ENCODE measurements around the gene SDC4. TPM values are rescaled to one million over a fixed set of nuclear protein-coding genes. Genes with fewer than 3 reads are reported as not detected.

SDC4 gene
- total RNA-seq, 4 donors from 2014 or later, result 7.9 to 77.9 (median 48.4) TPM

GRCh38 chr20:45318948-45319347 lies 29.3 kb downstream of the SDC4 start:
- Histone ChIP-seq H3K27ac (no peak overlapping the region), H3K9me3 (no peaks in the 10 kb centered on the region), H3K4me1 (no peaks in the 10 kb centered on the region), H3K36me3 (no peaks in the 10 kb centered on the region), H3K4me3 (no peak overlapping the region), H3K27me3 (no peaks in the 10 kb centered on the region)
- TF ChIP-seq POLR2A (IDR thresholded peaks at IDR 0.05), result no peak
- TF ChIP-seq, protein P1, sequence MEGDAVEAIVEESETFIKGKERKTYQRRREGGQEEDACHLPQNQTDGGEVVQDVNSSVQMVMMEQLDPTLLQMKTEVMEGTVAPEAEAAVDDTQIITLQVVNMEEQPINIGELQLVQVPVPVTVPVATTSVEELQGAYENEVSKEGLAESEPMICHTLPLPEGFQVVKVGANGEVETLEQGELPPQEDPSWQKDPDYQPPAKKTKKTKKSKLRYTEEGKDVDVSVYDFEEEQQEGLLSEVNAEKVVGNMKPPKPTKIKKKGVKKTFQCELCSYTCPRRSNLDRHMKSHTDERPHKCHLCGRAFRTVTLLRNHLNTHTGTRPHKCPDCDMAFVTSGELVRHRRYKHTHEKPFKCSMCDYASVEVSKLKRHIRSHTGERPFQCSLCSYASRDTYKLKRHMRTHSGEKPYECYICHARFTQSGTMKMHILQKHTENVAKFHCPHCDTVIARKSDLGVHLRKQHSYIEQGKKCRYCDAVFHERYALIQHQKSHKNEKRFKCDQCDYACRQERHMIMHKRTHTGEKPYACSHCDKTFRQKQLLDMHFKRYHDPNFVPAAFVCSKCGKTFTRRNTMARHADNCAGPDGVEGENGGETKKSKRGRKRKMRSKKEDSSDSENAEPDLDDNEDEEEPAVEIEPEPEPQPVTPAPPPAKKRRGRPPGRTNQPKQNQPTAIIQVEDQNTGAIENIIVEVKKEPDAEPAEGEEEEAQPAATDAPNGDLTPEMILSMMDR (IDR thresholded peaks at IDR 0.05), result no peak
- intact Hi-C loops (cut with DNase I; ENCODE audit: low total_unique reads), result loop anchor here (10.0 kb wide), 1 partner anchor 446 kb away; no protein-coding TSS in a partner anchor
- no peak for DNase-seq

GRCh38 chr20:45318386-45318939 lies 29.8 kb downstream of the SDC4 start:
- TF ChIP-seq POLR2A (IDR thresholded peaks at IDR 0.05), result no peak
- TF ChIP-seq, protein P1 (IDR thresholded peaks at IDR 0.05), result no peak
- no peaks in the 10 kb centered on the region for H3K27me3 ChIP-seq
- H3K36me3 ChIP-seq, result no peaks in the 10 kb centered on the region
- H3K4me3 ChIP-seq, result no peak overlapping the region
- H3K4me1 ChIP-seq, result no peaks in the 10 kb centered on the region
- H3K27ac ChIP-seq, result no peak overlapping the region
- H3K9me3 ChIP-seq, result no peaks in the 10 kb centered on the region
- DNase-seq, result no peak
- intact Hi-C loops (cut with DNase I; ENCODE audit: low total_unique reads), result loop anchor here (10.0 kb wide), 1 partner anchor 446 kb away; no protein-coding TSS in a partner anchor

- no peak for DNase-seq
- Histone ChIP-seq H3K4me3 (no peak overlapping the region), H3K4me1 (no peaks in the 10 kb centered on the region), H3K9me3 (no peaks in the 10 kb centered on the region), H3K27me3 (no peaks in the 10 kb centered on the region), H3K27ac (no peak overlapping the region), H3K36me3 (no peaks in the 10 kb centered on the region)
- no peak for TF ChIP-seq POLR2A (IDR thresholded peaks at IDR 0.05)
- TF ChIP-seq, protein P1 (IDR thresholded peaks at IDR 0.05), result no peak
- intact Hi-C loops (cut with DNase I; ENCODE audit: low total_unique reads), result loop anchor here (2.0 to 10.0 kb wide), 2 partner anchors 119 to 447 kb away; no protein-coding TSS in a partner anchor
Measured at GRCh38 chr20:45317826-45318225, 30.4 kb downstream of the SDC4 start.

- H3K27me3 ChIP-seq, result peaks cover 0 to 7% of the 10 kb centered on the region in 2 donors
- intact Hi-C loops (cut with DNase I; ENCODE audit: low total_unique reads), result loop anchor here (2.0 to 10.0 kb wide), 2 partner anchors 120 to 448 kb away; no protein-coding TSS in a partner anchor
- TF ChIP-seq POLR2A (IDR thresholded peaks at IDR 0.05), result no peak
- TF ChIP-seq, protein P1 (IDR thresholded peaks at IDR 0.05), result no peak
- H3K4me1 ChIP-seq, result no peaks in the 10 kb centered on the region
- H3K36me3 ChIP-seq, result no peaks in the 10 kb centered on the region
- no peak overlapping the region for H3K27ac ChIP-seq
- no peak overlapping the region for H3K4me3 ChIP-seq
- no peaks in the 10 kb centered on the region for H3K9me3 ChIP-seq
- DNase-seq, result no peak
Measured at GRCh38 chr20:45316150-45317080, 31.8 kb downstream of the SDC4 start.

DNA sequence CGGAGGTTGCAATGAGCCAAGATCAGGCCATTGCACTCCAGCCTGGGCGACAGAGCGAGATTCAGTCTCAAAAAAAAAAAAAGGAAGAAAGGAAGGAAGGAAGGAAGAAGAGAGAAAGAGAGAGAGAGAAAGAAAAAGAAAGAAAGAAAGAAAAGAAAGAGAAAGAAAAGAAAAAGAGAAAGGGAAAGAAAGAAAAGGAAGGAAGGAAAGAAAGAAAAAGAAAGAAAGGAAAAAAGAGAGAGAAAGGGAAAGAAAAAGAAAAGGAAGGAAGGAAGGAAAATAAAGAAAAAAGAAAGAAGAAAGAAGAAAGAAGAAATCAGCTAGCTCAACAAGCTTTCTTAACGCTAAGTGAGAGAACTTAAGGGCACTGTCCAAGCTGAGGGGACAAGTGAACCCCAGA lies 32.6 kb downstream of the SDC4 start:
- Histone ChIP-seq H3K9me3 (no peaks in the 10 kb centered on the region), H3K27me3 (peaks cover 0 to 7% of the 10 kb centered on the region in 2 donors), H3K4me3 (no peak overlapping the region), H3K36me3 (no peaks in the 10 kb centered on the region), H3K4me1 (no peaks in the 10 kb centered on the region), H3K27ac (no peak overlapping the region)
- no peak for DNase-seq
- intact Hi-C loops (cut with DNase I; ENCODE audit: low total_unique reads), result loop anchor here (2.0 to 10.0 kb wide), 2 partner anchors 121 to 449 kb away; no protein-coding TSS in a partner anchor
- no peak for TF ChIP-seq POLR2A (IDR thresholded peaks at IDR 0.05)
- TF ChIP-seq, protein P1 (IDR thresholded peaks at IDR 0.05), result no peak

Measured in uterus (tissue), 4 donors.